Measurements from ENCODE around the gene TRAF2.

TRAF2 gene

DNA sequence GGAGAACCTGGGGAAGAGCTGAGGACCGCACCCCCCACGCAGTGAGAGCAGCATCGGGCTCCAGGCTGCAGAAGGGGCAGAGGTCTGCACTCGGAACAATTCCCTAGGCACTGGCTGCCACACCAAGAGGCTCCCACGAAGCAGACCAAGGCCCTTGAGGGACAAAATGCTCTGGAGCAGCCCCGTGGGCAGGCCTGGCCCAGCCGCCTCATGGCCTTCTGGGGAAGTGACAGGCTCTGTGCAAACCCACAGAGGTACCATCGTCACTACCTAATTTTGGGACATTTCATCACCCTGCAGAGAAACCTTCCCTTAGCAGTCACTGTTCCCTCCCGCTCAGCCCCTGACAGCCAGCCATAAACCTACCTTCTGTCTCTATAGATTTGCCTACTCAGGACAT, 42.3 kb downstream of the TRAF2 start:
- Histone ChIP-seq H3K9ac (ENCODE audit: insufficient read length) (no peak overlapping the region), H3K9me3 (ENCODE audit: low read depth, low read length) (no peaks in the 10 kb centered on the region), H3K4me3 (no peak overlapping the region), H3K27ac (0 out of 2 replicates have a peak overlapping the region, but pooled peaks have one; percentile 31), H3K36me3 (ENCODE audit: insufficient read depth, low read length) (peaks cover 9% of the 10 kb centered on the region)
- TF ChIP-seq POLR2AphosphoS5 (IDR thresholded peaks at IDR 0.05; ENCODE audit: borderline replicate concordance, low read depth, low read length): no peak
- TF ChIP-seq FOXP2 (optimal IDR thresholded peaks at IDR 0.05; ENCODE audit: control extremely low read depth, extremely low read length, insufficient read depth): no peak
- no peak for TF ChIP-seq EZH2 (IDR thresholded peaks at IDR 0.05)
- no peak for DNase-seq (ENCODE audit: low read depth, low spot score)

DNA sequence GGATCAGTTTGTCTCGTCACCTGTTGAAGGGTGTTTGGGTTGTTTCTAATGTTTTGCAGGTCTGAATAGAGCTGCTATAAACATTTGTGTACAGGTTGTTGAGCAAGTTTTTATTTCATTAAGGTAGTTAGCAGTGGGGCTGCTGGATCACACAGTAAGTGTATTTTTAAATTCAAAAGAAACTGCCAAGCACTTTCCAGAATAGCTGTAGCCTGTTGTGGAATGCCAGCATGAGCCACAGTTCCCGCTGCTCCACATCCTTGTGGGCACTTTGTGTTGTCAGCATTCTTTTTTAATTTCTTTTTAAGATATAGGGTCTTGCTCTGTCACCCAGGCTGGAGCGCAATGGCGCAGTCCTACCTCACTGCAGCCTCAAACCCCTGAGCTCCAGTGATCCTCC, 43.7 kb downstream of the TRAF2 start:
- no peak for DNase-seq (ENCODE audit: low read depth, low spot score)
- Histone ChIP-seq H3K9ac (ENCODE audit: insufficient read length) (no peak overlapping the region), H3K36me3 (ENCODE audit: insufficient read depth, low read length) (peaks cover 4% of the 10 kb centered on the region), H3K9me3 (ENCODE audit: low read depth, low read length) (no peaks in the 10 kb centered on the region), H3K4me3 (no peak overlapping the region), H3K27ac (no peak overlapping the region)
- TF ChIP-seq EZH2 (IDR thresholded peaks at IDR 0.05) (no peak), FOXP2 (optimal IDR thresholded peaks at IDR 0.05; ENCODE audit: control extremely low read depth, extremely low read length, insufficient read depth) (no peak), POLR2AphosphoS5 (IDR thresholded peaks at IDR 0.05; ENCODE audit: borderline replicate concordance, low read depth, low read length) (no peak)

DNA sequence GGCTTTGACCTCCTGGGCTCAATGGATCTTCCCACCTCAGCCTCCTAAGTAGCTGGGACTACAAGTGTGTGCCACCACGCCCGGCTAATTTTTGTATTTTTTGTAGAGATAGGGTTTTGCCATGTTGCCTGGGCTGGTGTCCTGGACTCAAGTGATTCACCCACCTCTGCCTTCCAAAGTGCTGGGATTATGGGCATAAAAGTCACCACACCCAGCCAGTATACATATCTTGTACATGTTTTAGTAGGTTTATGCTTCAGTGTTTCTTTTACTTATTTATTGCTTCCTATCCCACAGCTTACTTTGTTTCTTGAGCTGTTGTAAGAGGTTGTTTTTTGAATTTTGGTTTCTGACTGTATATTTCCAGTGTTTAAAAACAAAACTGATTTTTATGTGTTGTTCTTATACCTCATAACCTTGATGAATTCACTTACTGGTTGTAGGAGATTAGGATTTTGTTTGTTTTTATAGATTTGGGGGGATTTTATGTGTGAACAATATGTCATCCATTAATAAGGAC, 45.4 kb downstream of the TRAF2 start:
- no peak for DNase-seq (ENCODE audit: low read depth, low spot score)
- H3K27ac ChIP-seq: no peak overlapping the region
- H3K36me3 ChIP-seq (ENCODE audit: insufficient read depth, low read length): peaks cover 4% of the 10 kb centered on the region; the same call in 1 of the 2 replicates

GRCh38 chr9:136934277-136934676, 48.0 kb downstream of the TRAF2 start:
- DNase-seq (ENCODE audit: low read depth, low spot score): no peak
- no peak overlapping the region for H3K27ac ChIP-seq
- H3K9ac ChIP-seq (ENCODE audit: insufficient read length): no peak overlapping the region
- H3K36me3 ChIP-seq (ENCODE audit: insufficient read depth, low read length): peaks cover 4% of the 10 kb centered on the region
- H3K9me3 ChIP-seq (ENCODE audit: low read depth, low read length): no peaks in the 10 kb centered on the region
- TF ChIP-seq FOXP2 (optimal IDR thresholded peaks at IDR 0.05; ENCODE audit: control extremely low read depth, extremely low read length, insufficient read depth) (no peak), POLR2AphosphoS5 (IDR thresholded peaks at IDR 0.05; ENCODE audit: borderline replicate concordance, low read depth, low read length) (no peak), EZH2 (IDR thresholded peaks at IDR 0.05) (no peak)
- H3K4me3 ChIP-seq: no peak overlapping the region

More for the DNA sequence above, 45.4 kb downstream of the TRAF2 start:
- no peak overlapping the region for H3K9ac ChIP-seq (ENCODE audit: insufficient read length)
- no peak overlapping the region for H3K4me3 ChIP-seq
- TF ChIP-seq POLR2AphosphoS5 (IDR thresholded peaks at IDR 0.05; ENCODE audit: borderline replicate concordance, low read depth, low read length) (no peak), EZH2 (IDR thresholded peaks at IDR 0.05) (no peak), FOXP2 (optimal IDR thresholded peaks at IDR 0.05; ENCODE audit: control extremely low read depth, extremely low read length, insufficient read depth) (no peak)
- H3K9me3 ChIP-seq (ENCODE audit: low read depth, low read length): no peaks in the 10 kb centered on the region

DNA sequence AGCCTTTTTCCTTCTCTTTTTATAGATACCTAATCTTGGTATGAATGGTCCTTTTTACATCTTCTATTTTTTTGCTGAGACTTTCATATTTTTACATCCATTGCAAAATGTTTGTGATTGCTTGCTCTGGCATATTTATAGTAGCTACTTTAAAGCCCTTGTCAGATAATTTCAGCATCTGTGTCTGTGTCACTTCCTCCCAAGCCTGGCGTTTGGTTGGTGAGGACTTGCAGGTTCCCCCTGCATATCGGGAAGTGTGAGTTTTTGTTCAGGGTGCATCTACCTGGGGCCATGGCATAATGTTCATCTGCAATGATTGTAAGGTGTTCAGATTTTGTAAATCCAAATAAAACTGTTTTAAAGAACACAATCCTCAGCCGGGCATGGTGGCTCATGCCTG, 49.3 kb downstream of the TRAF2 start:
- TF ChIP-seq FOXP2 (optimal IDR thresholded peaks at IDR 0.05; ENCODE audit: control extremely low read depth, extremely low read length, insufficient read depth): no peak
- no peak for TF ChIP-seq POLR2AphosphoS5 (IDR thresholded peaks at IDR 0.05; ENCODE audit: borderline replicate concordance, low read depth, low read length)
- TF ChIP-seq EZH2 (IDR thresholded peaks at IDR 0.05): no peak
- DNase-seq (ENCODE audit: low read depth, low spot score): no peak
- Histone ChIP-seq H3K9me3 (ENCODE audit: low read depth, low read length) (no peaks in the 10 kb centered on the region), H3K36me3 (ENCODE audit: insufficient read depth, low read length) (peaks cover 13% of the 10 kb centered on the region), H3K4me3 (no peak overlapping the region), H3K9ac (ENCODE audit: insufficient read length) (no peak overlapping the region), H3K27ac (no peak overlapping the region)

DNA sequence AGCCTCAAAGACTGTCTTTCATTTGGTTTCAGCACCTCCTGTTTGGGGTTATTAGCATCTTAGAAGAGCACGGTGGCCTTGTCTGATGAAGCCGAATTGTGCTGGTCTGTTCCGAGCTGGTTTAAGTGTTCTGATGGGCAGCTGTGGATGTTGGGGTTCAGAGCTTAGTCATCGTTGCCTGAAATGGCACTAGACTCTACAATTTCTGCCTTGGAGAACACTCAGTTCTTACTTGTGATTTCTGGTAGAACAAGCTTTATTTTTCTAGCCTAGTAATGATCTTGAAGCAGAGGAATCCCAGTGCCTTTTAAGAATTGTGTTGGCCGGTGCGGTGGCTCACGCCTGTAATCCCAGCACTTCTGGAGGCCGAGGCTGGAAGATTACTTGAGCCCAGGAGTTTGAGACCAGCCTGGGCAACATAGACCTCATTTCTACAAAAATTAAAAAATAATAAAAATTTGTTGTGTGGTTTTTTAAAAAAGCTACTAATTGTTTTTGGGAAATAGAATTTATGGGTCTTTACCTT, 50.4 kb downstream of the TRAF2 start:
- no peak for DNase-seq (ENCODE audit: low read depth, low spot score)
- H3K9ac ChIP-seq (ENCODE audit: insufficient read length): no peak overlapping the region
- peaks cover 23% of the 10 kb centered on the region for H3K36me3 ChIP-seq (ENCODE audit: insufficient read depth, low read length)
- H3K4me3 ChIP-seq: no peak overlapping the region
- TF ChIP-seq EZH2 (IDR thresholded peaks at IDR 0.05): no peak
- no peak for TF ChIP-seq FOXP2 (optimal IDR thresholded peaks at IDR 0.05; ENCODE audit: control extremely low read depth, extremely low read length, insufficient read depth)
- TF ChIP-seq POLR2AphosphoS5 (IDR thresholded peaks at IDR 0.05; ENCODE audit: borderline replicate concordance, low read depth, low read length): no peak
- H3K9me3 ChIP-seq (ENCODE audit: low read depth, low read length): no peaks in the 10 kb centered on the region
- peak overlapping the region; percentile 19 for H3K27ac ChIP-seq

- no peak for DNase-seq (ENCODE audit: low read depth, low spot score)
- H3K4me3 ChIP-seq: no peak overlapping the region
- peaks cover 30% of the 10 kb centered on the region for H3K36me3 ChIP-seq (ENCODE audit: insufficient read depth, low read length)
- no peak overlapping the region; the same call in 1 of the 2 replicates for H3K27ac ChIP-seq
- no peaks in the 10 kb centered on the region for H3K9me3 ChIP-seq (ENCODE audit: low read depth, low read length)
- no peak overlapping the region for H3K9ac ChIP-seq (ENCODE audit: insufficient read length)
- TF ChIP-seq EZH2 (IDR thresholded peaks at IDR 0.05) (no peak), POLR2AphosphoS5 (IDR thresholded peaks at IDR 0.05; ENCODE audit: borderline replicate concordance, low read depth, low read length) (no peak), FOXP2 (optimal IDR thresholded peaks at IDR 0.05; ENCODE audit: control extremely low read depth, extremely low read length, insufficient read depth) (no peak)
Observed at GRCh38 chr9:136937186-136938001, 51.1 kb downstream of the TRAF2 start.

- TF ChIP-seq EZH2 (IDR thresholded peaks at IDR 0.05) (no peak), FOXP2 (optimal IDR thresholded peaks at IDR 0.05; ENCODE audit: control extremely low read depth, extremely low read length, insufficient read depth) (no peak), POLR2AphosphoS5 (IDR thresholded peaks at IDR 0.05; ENCODE audit: borderline replicate concordance, low read depth, low read length) (peak; percentile 15; the same call in 1 of the 2 replicates)
- H3K4me3 ChIP-seq: no peak overlapping the region
- H3K27ac ChIP-seq: no peak overlapping the region
- peaks cover 30% of the 10 kb centered on the region; the same call in 1 of the 2 replicates for H3K36me3 ChIP-seq (ENCODE audit: insufficient read depth, low read length)
- no peak for DNase-seq (ENCODE audit: low read depth, low spot score)
- no peaks in the 10 kb centered on the region for H3K9me3 ChIP-seq (ENCODE audit: low read depth, low read length)
- H3K9ac ChIP-seq (ENCODE audit: insufficient read length): no peak overlapping the region
Observed at GRCh38 chr9:136939431-136939995, 53.2 kb downstream of the TRAF2 start.

Data from SK-N-MC (cell line).